Cerebellar cortex (tissue), 1 donor: Measurements from ENCODE around the gene CFAP99.

Experiments used
- DNase-seq: peaks from one replicate; pipeline ENCODE4 v3.0.0-alpha.2; 2015; ENCODE audit warnings: low spot score

CFAP99 gene

DNA sequence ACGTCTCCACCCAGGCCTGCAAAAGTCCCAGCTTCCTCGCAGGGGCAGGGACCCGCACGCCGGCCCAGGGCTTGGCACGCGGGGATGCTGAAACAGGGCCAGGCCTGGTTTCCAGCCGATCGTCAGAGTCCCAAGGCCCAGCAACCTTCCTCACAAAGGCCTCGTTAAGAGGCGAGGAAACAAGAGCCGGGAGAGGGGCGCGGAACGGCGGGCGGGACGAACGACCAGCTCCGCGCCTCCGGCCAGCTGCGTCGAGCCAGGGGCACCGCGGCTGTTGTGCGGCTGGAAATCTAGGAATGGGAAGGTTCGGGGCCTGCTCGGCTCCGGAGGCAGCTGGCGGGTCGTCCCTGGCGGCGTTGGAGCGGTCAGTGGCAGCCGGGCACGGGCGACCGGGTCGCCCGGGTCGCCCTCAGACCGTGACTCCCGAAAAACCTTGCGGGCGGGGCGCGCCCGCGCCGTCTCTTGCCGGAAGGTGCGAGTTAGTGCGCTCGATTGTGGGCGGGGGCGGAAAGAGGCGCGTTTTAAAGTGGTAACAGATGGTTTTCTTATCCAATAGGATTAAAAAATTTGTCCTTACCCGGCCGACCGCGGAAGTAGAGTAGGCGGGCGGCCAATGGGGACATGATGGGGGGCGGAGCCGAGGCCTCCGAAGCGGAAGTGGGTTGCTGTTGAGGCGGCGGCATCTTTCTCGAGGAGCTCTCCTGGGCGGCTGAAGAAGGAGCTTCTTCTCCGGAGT lies 49.9 kb downstream of the CFAP99 start, which contains the start of gene RNF4:
RNF4 (plus strand) TSS at position 651 of the 736 bp plus-strand sequence. CDS start 21,388 bp downstream, outside the sequence.
- DNase-seq = peak; percentile 98

DNA sequence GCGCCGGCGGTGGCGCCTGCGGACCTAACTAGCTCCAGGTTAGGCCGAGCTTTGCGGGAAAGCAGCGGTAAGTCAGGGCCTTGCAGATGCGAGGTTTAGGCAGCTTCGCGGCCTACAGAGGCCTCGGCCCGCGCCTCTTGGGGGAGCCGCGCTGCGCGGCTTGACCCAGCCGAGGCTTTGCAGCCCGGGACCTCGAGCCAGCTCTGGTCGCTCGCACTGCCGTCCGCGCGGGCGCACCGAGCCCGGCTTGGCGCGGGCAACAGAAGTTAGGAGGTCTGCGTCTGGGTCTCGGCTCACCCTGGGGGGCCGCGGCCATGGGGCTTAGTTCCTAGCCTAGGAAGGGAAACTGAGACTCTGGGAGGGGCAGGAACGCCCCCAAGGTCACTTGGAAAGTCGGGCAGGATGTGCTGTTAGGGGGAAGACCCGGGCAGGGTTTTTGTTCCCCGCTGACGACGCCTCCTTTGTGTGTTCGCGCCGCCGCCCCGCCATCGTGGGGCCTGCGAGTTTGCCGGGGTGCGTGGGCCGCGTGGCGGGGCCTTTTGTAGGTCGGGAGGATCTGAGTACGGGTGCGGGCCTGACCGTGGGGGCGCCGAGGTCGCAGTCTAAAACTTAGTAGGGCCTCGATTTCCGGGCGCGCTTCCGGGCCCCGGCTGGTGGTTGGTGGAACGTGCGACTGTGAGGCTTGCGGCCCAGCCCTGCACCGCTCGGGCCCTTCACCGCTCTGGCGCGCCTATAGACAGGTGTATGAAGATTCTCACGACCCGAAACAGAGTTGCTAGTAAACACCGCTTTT lies 50.6 kb downstream of the CFAP99 start:
- no peak for DNase-seq

DNA sequence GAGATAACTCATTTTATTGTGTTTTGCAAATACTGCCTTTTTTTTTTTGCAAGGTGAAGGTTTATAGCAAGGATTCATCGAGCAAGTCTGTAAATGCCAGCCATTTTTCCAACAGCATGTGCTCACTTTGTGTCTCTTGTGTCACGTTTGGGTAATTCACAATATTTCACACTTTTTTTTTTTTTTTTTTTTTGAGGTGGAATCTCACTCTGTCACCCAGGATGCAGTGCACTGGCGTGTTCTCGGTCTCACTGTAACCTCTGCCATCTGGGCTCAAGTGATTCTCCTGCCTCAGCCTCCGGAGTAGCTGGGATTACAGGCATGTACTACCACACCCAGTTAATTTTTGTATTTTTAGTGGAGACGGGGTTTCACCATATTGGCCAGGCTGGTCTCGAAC lies 52.0 kb downstream of the CFAP99 start:
- DNase-seq = no peak

DNA sequence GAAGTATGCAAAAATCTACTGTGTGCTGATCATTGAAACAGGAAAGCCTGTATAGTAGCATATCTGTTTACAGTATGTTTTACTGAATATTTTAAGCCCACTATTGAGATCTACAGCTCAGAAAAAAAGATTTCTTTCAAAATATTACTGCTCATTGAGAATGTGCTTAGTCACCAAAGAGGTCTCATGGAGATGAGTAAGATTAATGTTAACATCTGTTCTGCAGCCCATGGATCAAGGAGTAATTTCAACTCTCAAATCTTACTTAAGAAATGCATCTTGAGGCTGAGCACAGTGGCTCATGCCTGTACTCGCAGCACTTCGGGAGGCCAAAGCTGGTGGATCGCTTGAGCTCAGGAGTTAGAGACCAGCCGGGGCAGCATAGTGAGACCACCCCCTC lies 53.4 kb downstream of the CFAP99 start:
- DNase-seq = no peak

DNA sequence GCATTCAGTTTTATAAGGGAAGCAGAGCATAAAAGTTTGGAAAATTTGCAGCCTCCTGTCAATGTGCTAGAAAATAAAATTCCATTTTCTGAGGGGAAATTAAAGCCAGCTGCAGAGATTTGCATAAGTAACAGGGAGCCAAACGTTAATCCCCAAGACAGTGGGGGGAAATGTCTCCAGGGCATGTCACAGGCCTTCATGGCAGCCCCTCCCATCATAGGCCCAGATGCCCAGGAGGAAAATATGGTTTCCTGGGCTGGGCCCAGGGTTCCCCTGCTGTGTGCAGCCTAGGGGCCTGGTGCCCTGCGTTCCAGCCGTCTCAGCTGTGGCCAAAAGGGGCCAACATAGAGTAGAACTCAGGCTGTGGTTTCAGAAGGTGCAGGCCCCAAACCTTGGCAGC lies 59.5 kb downstream of the CFAP99 start:
- DNase-seq = no peak

DNA sequence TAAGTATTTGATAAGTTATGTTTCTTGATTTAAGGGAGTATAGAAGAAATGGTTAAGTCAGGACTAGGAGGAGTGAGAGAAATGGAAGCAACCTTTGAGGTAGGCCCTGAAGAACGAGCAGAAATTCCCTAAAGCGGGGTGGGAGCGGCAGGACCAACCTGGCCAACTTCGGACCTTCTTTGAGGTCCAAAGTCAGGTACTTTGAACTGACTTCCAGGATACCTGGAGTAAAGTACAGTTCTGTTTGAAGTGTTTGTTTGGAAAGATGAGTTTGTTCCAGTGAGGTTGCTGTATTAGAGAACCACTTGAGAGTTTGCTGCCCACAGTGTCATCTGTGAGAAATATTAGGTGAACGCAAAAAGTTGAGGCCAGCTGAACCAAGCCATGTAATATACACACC lies 61.9 kb downstream of the CFAP99 start:
- no peak for DNase-seq

DNA sequence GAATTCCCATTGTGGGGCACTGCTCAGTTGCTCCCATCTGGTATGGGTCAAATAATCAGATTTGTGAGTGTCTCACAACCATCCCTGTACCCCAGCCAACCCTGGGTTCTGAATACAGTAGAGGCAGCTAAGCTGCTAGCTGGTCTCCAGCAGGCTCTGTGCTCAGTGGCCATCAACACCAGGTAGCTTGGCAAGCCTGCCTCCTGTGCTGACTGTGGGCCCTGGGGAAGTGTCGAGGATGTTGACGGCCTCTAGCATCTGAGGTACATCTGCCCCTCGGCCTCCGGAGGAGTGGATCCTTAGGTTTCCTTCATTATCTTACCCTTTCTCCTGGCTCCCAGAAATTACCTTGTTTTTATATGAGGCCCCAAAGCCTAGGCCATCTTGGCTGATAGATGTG lies 63.4 kb downstream of the CFAP99 start:
- no peak for DNase-seq

DNA sequence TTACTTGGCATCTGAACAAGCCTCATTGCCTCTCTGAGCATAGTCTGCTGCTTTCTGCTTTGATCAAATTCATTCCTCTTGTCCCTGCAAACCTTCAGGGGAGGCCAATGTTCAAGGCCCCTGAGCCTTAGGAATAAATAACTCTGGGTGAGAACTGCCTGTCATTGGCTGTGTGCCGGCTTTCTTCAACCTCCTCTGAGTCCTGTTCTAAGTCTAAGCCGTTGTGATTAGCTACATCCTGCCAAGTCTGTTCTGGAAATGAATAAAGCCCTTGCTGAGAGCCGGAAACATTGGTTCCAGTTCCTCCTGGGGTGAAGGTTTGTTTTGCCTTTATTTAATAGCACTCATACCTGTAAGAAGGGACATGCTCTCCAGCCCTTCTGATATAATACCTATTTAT lies 63.9 kb downstream of the CFAP99 start:
- DNase-seq = peak; percentile 83

DNA sequence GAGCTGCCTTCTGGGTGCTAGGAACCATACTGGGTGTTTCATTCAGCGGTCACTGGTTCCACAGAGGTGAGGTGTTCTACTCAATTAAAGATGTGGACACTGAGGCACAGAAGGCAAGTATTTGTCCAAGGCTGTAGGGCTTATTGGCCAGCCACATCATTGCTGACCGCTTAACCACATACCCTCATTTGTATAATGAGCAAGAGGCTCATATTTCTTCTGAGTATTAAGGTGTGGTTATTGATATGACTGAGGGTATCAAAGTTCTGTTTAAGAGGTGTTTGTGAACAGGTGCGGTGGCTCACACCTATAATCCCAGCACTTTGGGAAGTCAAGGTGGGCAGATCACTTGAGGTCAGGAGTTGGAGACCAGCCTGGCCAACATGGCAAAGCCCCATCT lies 64.5 kb downstream of the CFAP99 start:
- DNase-seq = no peak

DNA sequence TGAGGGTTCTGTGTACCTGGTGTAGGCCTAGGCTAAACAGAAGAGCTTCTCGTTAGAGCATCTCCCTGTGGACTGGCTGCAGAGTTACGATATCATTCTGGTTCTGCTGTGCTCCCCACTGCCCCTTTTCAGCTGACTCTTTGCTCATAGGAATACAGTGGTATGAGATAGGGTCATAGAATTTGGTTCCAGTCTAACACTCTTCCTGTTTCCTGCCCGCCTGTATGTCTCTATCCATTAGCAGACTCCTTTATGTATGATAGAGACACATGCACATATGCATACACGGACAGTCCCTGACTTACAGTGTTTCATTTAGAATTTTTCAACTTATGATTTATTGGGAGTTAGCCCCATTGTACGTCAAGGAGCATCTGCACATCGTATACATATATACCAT lies 65.4 kb downstream of the CFAP99 start:
- DNase-seq = no peak

DNA sequence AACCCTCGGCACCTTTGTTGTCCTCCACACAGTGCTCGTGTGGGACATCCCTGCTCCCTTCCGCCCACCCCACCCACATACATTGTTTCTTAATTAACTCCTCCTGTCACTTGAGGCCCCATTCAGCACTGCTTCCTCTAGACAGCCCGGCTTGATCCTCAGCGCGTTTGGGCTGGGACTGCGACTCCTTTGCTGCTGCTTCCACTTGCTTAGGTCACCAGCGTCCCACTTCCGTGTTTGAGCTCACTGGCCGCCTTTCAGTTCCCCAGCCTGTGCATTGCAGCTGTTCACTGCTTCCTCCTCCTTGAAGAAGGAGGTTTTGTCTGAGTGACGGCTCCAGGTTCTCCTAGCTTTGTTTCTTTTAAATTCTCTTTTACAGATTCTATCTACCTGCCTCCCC lies 66.2 kb downstream of the CFAP99 start:
- DNase-seq = no peak

DNA sequence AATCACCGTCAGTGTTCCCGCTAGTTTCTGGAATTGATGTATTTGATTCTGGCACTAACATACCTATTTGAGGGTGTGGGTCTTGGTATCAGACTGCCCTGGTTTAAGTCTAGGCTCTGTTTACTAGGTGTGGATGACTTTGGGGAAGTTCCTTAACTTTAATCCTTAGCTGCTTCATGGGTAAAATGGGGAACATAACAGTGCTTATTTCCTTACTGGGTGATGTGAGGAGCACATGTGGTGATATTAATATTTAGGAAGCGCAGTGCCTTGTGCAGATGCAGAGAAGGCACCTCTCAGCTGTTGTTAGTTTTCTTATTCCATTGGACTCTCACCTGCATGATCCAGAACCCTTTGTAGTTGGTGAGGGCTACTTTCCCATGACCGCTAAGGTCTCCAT lies 67.2 kb downstream of the CFAP99 start:
- no peak for DNase-seq

DNA sequence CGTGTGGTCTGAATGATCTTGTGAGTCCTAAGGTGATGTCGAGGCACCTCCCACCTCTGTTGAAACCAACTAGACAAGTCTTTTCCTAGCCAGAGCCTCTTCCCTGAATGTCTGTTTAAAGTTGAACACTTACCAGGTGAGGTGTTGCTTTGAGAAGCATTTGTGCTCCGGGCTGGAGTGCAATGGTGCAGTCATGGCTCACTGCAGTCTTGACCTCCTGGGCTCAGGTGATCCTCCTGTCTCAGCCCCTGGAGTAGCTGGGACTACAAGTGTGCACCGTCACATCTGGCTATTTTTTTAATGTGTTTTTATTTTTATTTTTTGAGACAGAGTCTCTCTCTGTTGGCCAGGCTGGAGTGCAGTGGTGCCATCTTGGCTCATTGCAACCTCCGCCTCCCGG lies 68.2 kb downstream of the CFAP99 start:
- DNase-seq = no peak

DNA sequence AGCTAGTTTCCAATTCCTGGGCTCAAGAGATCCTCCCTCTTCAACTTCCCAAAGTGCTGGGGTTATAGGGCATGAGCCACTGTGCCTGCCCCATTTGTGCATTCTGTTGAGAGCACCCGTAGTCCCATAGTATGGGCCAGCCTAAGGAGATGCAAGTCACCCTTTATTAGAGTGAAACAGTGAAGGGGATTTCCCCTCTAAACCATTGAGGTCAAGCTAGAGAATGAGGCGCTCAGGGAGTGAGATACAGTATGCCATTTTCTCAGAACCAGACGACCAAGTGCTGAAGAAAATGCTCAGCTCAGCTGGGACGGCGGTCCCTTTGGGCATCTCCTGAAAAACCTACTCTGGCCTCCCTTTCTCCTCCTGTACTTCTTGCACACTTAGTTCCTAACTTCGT lies 68.9 kb downstream of the CFAP99 start:
- DNase-seq = no peak

DNA sequence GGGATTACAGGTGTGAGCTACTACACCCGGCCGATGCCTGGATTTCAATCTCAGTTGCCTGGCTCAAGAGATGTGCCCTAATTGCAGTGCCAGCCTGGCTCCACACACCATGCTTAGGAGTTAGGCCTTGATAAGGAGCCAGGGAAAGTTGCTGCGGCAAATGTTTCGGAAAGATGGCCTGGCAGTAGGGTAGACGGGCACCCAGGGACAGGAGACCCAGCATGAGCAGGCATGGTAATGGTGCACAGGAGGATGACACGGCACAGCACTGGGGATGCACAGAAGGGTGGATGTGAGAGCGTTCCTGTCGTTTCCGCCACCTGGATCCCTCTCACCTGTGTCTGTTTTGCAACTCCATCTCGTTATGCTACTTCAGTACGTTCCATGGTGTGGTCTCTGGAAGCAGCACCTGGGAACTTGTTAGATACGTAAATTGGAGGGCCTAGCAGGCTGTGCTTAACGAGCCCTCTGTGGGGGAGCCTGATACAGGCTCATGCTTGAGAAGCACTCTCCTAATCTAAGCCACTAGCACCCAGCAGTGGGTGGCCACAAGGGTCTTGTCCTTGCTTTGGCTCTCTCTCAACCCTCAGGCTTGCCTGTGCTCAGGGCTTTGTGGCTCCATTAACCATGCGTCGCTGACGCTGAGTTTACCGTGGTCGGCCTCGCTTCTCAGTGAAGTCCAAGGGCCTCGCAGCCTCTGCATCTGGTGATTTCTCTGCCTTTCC lies 70.5 kb downstream of the CFAP99 start:
- no peak for DNase-seq

DNA sequence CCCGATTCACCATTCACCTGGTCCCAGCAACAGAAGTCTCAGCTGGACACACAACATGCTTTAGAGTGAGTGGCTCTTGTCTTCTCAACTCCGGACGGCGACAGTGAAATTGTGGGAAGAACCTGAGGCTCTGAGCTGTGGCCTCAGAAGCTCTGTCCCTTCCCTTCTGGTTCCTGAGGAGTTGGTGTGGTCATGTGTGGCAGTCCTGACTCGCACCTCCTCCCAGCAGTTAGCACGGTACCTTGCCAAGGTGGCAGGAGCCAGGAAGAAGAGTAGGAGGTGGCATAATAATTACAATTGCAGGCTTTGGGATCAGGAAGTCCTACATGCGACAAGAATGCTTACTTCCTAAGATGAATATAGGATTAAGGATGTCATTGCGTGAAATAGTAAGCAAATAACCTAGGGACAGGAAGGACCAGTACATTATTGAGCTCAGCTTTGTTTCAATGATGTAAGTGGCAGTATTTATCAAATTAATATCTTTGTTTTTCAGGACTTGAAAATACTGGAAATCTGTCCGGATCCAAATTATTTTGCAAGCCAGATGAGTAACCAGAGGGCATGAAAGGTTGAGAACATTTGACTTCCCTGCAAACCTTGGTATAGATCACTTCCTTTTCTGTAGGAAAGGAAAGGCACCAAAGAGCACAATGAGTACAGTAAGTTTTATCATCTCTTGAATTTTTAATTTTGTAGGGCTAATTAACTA lies 71.2 kb downstream of the CFAP99 start:
- peak; percentile 72 for DNase-seq

DNA sequence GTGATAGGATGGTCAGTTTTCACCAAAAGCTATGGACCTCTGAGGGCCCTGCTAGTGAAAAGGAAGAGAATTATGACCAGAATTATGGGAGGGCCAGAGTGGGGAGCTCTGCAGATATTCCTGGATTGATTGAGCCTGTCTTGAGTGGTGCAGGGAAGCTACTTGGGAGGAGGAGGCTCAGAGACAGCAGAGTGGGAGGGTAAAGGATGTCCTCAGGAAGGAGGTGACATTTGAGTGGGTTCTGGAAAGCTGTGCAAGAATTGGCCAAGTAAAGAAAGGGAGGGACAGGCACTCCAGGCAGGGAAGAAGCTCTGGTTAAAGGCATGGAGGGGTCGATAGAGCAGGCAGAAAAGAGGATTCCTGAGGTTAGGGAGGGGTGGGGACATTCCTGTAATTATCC lies 74.2 kb downstream of the CFAP99 start:
- DNase-seq = no peak

DNA sequence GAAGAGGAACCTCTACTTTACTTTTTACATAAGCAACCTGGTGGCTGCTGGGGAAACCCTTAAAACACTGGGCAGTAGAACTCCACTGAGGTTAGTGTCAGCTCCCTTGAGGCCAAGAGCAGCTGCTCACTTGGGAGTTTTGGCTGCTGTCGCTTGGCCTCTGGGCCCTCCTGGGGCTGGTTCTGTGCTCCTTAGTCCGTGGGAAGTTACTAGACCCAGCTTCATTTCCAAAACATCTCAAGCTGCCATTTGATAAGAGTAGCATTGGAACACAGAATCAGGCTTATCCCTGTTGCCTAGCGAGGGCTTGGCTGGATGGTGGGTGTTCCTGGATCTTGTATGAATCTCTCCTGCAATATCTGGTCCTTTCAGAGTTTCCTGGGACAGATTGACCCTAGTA lies 76.2 kb downstream of the CFAP99 start:
- DNase-seq = no peak

DNA sequence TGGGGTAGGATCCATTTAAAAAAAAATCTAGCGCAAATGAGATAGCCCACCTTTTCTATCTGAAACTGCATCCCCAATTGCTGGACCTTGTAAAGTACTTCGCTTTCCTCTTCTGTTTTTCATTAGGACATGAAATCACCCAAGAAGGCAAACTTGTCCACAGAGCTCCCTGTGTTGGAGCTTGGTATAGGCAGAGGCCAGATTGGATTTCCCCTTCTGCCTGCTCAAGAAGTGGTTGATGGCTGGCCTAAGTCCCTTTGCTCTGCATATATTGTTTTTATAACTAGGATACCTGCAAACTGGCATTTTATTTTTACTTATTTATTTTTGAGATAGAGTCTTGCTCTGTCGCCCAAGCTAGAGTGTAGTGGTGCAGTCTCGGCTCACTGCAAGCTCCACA lies 78.6 kb downstream of the CFAP99 start:
- DNase-seq = no peak

DNA sequence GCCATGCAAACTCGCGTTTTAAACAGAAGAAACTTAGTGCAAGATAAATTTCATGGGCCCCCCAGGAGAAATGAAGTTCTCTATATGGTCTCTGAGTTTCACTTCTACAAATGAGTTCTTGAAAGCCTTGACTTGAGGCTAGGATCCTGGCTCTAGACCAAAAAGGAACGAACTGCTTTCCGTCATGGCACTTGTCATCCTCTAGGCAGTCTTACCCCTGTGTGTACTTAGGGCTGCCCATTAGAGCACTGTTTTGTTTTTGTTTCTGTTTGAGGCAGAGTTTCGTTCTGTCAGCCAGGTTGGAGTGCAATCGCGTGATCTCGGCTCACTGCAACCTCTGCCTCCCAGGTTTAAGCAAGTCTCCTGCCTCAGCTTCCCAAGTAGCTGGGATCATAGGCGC lies 79.2 kb downstream of the CFAP99 start:
- DNase-seq = no peak

DNA sequence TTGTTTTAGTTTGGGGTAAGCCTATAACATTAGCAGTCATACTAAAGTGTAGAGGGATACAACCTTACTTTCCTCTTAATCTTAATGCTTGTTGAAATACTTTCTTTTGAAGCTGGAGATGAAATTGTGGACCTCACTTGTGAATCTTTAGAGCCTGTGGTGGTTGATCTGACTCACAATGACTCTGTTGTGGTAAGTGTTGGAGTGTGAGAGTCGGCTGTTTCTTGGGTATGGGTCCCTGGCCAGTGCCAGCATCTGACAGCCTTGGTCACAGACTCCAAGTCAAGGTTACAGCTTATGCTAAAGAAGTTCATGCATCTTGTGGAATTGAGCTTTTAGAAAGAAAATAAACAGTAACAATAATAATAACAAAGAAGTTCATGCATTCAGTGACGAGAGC lies 81.8 kb downstream of the CFAP99 start:
- no peak for DNase-seq

DNA sequence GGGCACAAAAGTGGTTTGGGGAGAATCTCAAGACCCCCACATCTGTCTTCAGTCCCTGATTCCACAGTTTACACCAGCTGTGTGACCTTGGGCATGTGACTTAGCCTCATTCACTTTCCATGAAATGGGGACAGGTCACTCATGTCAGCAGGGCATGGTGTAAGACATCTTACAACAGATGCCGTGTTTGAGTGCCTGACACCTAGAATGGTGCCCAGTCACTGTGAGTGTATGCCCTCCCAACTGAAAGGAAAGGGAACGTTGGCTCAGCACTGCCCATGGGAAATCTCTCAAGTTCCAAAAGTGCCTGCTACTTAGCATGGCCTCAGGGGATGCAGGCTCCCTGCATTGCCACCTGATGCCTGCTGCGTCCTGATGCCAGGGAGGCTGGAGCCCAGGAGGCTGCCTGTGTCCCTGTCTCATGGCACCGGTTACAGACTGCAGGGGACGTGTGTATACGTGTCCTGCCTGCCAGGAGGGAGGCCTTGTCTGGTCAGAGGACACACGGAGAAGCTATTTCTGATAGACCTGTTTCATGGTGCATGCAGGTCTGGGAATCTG lies 82.4 kb downstream of the CFAP99 start:
- DNase-seq = no peak
